Left ventricle myocardium inferior (tissue), 1 donor: ENCODE results near the gene INHBB. TPM values are rescaled to one million over a fixed set of nuclear protein-coding genes. Genes with fewer than 3 reads are reported as not detected.
A peak's percentile ranks its signal among the peaks of the same experiment; 100 is the strongest.
"Not testable (repeated sequence)": the region's sequence is repeated elsewhere in the genome, so short reads cannot be mapped to it uniquely, and the experiment has no call there.

Experiments
- DNase-seq: peaks from one replicate; pipeline ENCODE4 v3.0.0-alpha.2; 2020
- H3K27ac ChIP-seq: fragments of 200-600 bp; replicated peaks from 2 replicates; pipeline ENCODE4 v1.8.0; 2021
- H3K27me3 ChIP-seq: fragments of 200-600 bp; 2 replicates; pipeline ENCODE4 v1.8.0; 2021; ENCODE audit warnings: low read depth
- H3K36me3 ChIP-seq: fragments of 200-600 bp; 2 replicates; pipeline ENCODE4 v1.8.0; 2021
- H3K4me1 ChIP-seq: fragments of 200-600 bp; 2 replicates; pipeline ENCODE4 v1.8.0; 2021
- H3K4me3 ChIP-seq: fragments of 200-600 bp; 2 replicates; pipeline ENCODE4 v1.8.0; 2021; ENCODE audit warnings: mild to moderate bottlenecking, moderate library complexity
- H3K9me3 ChIP-seq: fragments of 200-600 bp; replicated peaks from 2 replicates; pipeline ENCODE4 v1.8.0; 2021
- CTCF ChIP-seq: fragments of 200-600 bp; IDR thresholded peaks from 2 replicates; pipeline ENCODE4 v1.8.0; 2021; ENCODE audit warnings: antibody characterized with exemption, mild to moderate bottlenecking, borderline replicate concordance
- intact Hi-C: fragments of 100-400 bp; cut with micrococcal nuclease; formaldehyde crosslinking; loops from one replicate; pipeline ENCODE4 v1.11.0; 2022
- total RNA-seq: library from RNA; stranded (reverse); fragmentation: NEBNext Ultra II Directional; extraction: Animal tissue kit (Norgen Biotek cat#: 25700); gene quantifications from one replicate; pipeline ENCODE4 v1.2.1, GENCODE V29; 2021
- donor health status: DM: no; HTN: yes; CAD: no; lungs with severe emphysema.

Gene INHBB
- total RNA-seq, 1 donor from 2014 or later: 3.2 TPM

- Histone ChIP-seq H3K27ac (no peak overlapping the region), H3K36me3 (no peaks in the 10 kb centered on the region), H3K4me1 (peaks cover 39% of the 10 kb centered on the region), H3K9me3 (no peaks in the 10 kb centered on the region), H3K27me3 (peaks cover 33% of the 10 kb centered on the region), H3K4me3 (no peak overlapping the region)
- no peak for DNase-seq
- intact Hi-C loops: no loop called here
- no peak for TF ChIP-seq CTCF
Measured at GRCh38 chr2:120320318-120320851, 25.6 kb upstream of the INHBB start.

- H3K27ac ChIP-seq, H3K9me3 ChIP-seq, DNase-seq, intact Hi-C loops, H3K4me3 ChIP-seq, H3K36me3 ChIP-seq: not testable (repeated sequence)
- peaks cover 39% of the 10 kb centered on the region for H3K27me3 ChIP-seq
- H3K4me1 ChIP-seq: peaks cover 39% of the 10 kb centered on the region
Measured at GRCh38 chr2:120320887-120321556, 24.9 kb upstream of the INHBB start.

GRCh38 chr2:120321721-120322284 lies 24.1 kb upstream of the INHBB start:
- intact Hi-C loops: no loop called here
- Histone ChIP-seq H3K4me1 (peaks cover 39% of the 10 kb centered on the region), H3K27me3 (peaks cover 43% of the 10 kb centered on the region), H3K9me3 (no peaks in the 10 kb centered on the region), H3K27ac (no peak overlapping the region), H3K4me3 (no peak overlapping the region), H3K36me3 (no peaks in the 10 kb centered on the region)
- TF ChIP-seq CTCF: no peak
- DNase-seq: no peak

GRCh38 chr2:120322329-120322728 lies 23.6 kb upstream of the INHBB start:
- no peak for DNase-seq

GRCh38 chr2:120323214-120323613 lies 22.7 kb upstream of the INHBB start:
- intact Hi-C loops: no loop called here
- peak; percentile 75 for DNase-seq
- Histone ChIP-seq H3K4me1 (peaks cover 39% of the 10 kb centered on the region), H3K9me3 (no peaks in the 10 kb centered on the region), H3K36me3 (no peaks in the 10 kb centered on the region), H3K27ac (peak overlapping the region; percentile 55), H3K27me3 (peaks cover 50% of the 10 kb centered on the region), H3K4me3 (no peak overlapping the region)
- no peak for TF ChIP-seq CTCF

More at GRCh38 chr2:120322329-120322728, 23.6 kb upstream of the INHBB start:
- Histone ChIP-seq H3K27ac (no peak overlapping the region), H3K36me3 (no peaks in the 10 kb centered on the region), H3K9me3 (no peaks in the 10 kb centered on the region), H3K27me3 (peaks cover 48% of the 10 kb centered on the region), H3K4me3 (no peak overlapping the region), H3K4me1 (peaks cover 39% of the 10 kb centered on the region)
- no peak for TF ChIP-seq CTCF
- intact Hi-C loops: no loop called here

- Histone ChIP-seq H3K4me3 (no peak overlapping the region), H3K27ac (peak overlapping the region; percentile 55), H3K9me3 (no peaks in the 10 kb centered on the region), H3K4me1 (peaks cover 33% of the 10 kb centered on the region), H3K27me3 (peaks cover 50% of the 10 kb centered on the region), H3K36me3 (no peaks in the 10 kb centered on the region)
- no peak for TF ChIP-seq CTCF
- intact Hi-C loops: no loop called here
- no peak for DNase-seq
Measured at GRCh38 chr2:120323807-120324399, 22.0 kb upstream of the INHBB start.
